Body of pancreas (tissue), 4 donors: ENCODE measurements around the gene KCNIP4.

Source experiments
- CTCF ChIP-seq, 7 experiments: fragments of 450-650 bp in 4 of 7; fragments of 200-600 bp in 3 of 7; sonication (generic) in 3 of 7; IDR thresholded peaks; one replicate each; pipeline ENCODE4 v1.5.1; 2016 to 2019; ENCODE audit warnings: antibody characterized with exemption in 7 of 7
- POLR2A ChIP-seq, 3 donors: fragments of 450-650 bp; IDR thresholded peaks; one replicate each; pipeline ENCODE4 v1.6.1; 2016; ENCODE audit warnings: antibody characterized with exemption in 3 of 3, mild to moderate bottlenecking in 2 of 3

GRCh38 chr4:20700007-20700761, 1248.4 kb downstream of the KCNIP4 start, which contains the start of gene PACRGL:
- TF ChIP-seq CTCF (IDR thresholded peaks at IDR 0.05), result peak in 1 of 7 experiments; percentile 12
- peak in 2 of 3 donors; percentile 75 to 81 for TF ChIP-seq POLR2A (IDR thresholded peaks at IDR 0.05)
